Naive thymus-derived CD4-positive, alpha-beta T cell (primary cell): Measurements from ENCODE around the gene GRK7. TPM values are rescaled to one million over a fixed set of nuclear protein-coding genes. Genes with fewer than 3 reads are reported as not detected.

Source experiments
- ATAC-seq: fragments of 150-1000 bp; cut with Tn5 transposase; 2 replicates; pipeline ENCODE4 v1.10.0; 2021; ENCODE audit warnings: mild to moderate bottlenecking, moderate library complexity
- CTCF ChIA-PET: fragments of 350-600 bp; sonication (Branson Sonifier 250); formaldehyde crosslinking; loops from one replicate; lab custom pipeline; 2021; ENCODE audit warnings: antibody characterized with exemption; lab: Charles Lee
- POLR2A ChIA-PET: fragments of 350-600 bp; sonication (Branson Sonifier 250); formaldehyde crosslinking; loops from one replicate; lab custom pipeline; 2021; ENCODE audit warnings: antibody characterized with exemption, inconsistent platforms; lab: Charles Lee
- DNase-seq, 9 donors: peaks; one replicate each; pipeline versions ENCODE4 v3.0.0 to v3.0.0-alpha.2; 2020 to 2022; ENCODE audit warnings: mixed read lengths in 1 of 9
- H3K27ac ChIP-seq: one replicate; pipeline ENCODE4 v1.7.0; 2013; ENCODE audit warnings: mild to moderate bottlenecking, low read depth, low read length, moderate library complexity
- H3K27me3 ChIP-seq, 2 donors: one replicate each; pipeline ENCODE4 v1.7.0; 2013; ENCODE audit warnings: low read length in 2 of 2, mild to moderate bottlenecking in 2 of 2, moderate library complexity in 2 of 2; ENCODE audit not compliant: control insufficient read depth in 2 of 2, insufficient read depth in 2 of 2
- H3K36me3 ChIP-seq, 3 experiments: 1 replicate in 2 of 3; 2 replicates in 1 of 3; pipeline ENCODE4 v1.7.0; 2013; ENCODE audit warnings: low read length in 3 of 3, mild to moderate bottlenecking in 3 of 3, moderate library complexity in 1 of 3; ENCODE audit not compliant: insufficient read depth in 3 of 3, control insufficient read depth in 2 of 3
- H3K4me1 ChIP-seq, 2 donors: one replicate each; pipeline ENCODE4 v1.7.0; 2013; ENCODE audit warnings: low read length in 2 of 2, mild to moderate bottlenecking in 2 of 2, moderate library complexity in 1 of 2; ENCODE audit not compliant: control insufficient read depth in 2 of 2, insufficient read depth in 2 of 2
- H3K4me3 ChIP-seq: 2 replicates; pipeline ENCODE4 v1.7.0; 2013; ENCODE audit warnings: mild to moderate bottlenecking, low read length
- H3K9me3 ChIP-seq, 3 experiments: 1 replicate in 2 of 3; 2 replicates in 1 of 3; pipeline ENCODE4 v1.7.0; 2013; ENCODE audit warnings: low read length in 3 of 3; ENCODE audit not compliant: control insufficient read depth in 2 of 3
- H3K27ac Mint-ChIP-seq, 9 donors: one replicate each; pipeline ENCODE4 v1.8.0; 2020 to 2022; ENCODE audit warnings: mixed read lengths in 9 of 9, mild to moderate bottlenecking in 8 of 9, moderate library complexity in 5 of 9, inconsistent platforms in 2 of 9
- H3K27me3 Mint-ChIP-seq, 5 donors: one replicate each; pipeline ENCODE4 v1.8.0; 2021 to 2022; ENCODE audit warnings: mixed read lengths in 5 of 5, mild to moderate bottlenecking in 1 of 5
- H3K36me3 Mint-ChIP-seq, 5 donors: one replicate each; pipeline ENCODE4 v1.8.0; 2020 to 2022; ENCODE audit warnings: mixed read lengths in 5 of 5, mild to moderate bottlenecking in 3 of 5, inconsistent platforms in 1 of 5
- H3K4me1 Mint-ChIP-seq, 7 donors: one replicate each; pipeline ENCODE4 v1.8.0; 2020 to 2022; ENCODE audit warnings: mixed read lengths in 7 of 7, mild to moderate bottlenecking in 3 of 7, inconsistent platforms in 1 of 7
- H3K4me3 Mint-ChIP-seq, 10 donors: one replicate each; pipeline ENCODE4 v1.8.0; 2020 to 2022; ENCODE audit warnings: mild to moderate bottlenecking in 10 of 10, mixed read lengths in 10 of 10, moderate library complexity in 6 of 10, inconsistent platforms in 2 of 10
- H3K9me3 Mint-ChIP-seq, 11 donors: one replicate each; pipeline ENCODE4 v1.8.0; 2020 to 2022; ENCODE audit warnings: mixed read lengths in 11 of 11, mild to moderate bottlenecking in 4 of 11, inconsistent platforms in 1 of 11, moderate library complexity in 1 of 11
- intact Hi-C, 2 donors: fragments of 100-400 bp; cut with micrococcal nuclease; formaldehyde crosslinking; loops; one replicate each; pipeline ENCODE4 v1.15.1; 2023
- polyA plus RNA-seq, 2 donors: library from polyadenylated mRNA; unstranded; fragments of 300-500 nt; fragmentation: Illumina TruSeq; gene quantifications; one replicate each; pipeline ENCODE4 v1.2.3, GENCODE V29; 2021
- total RNA-seq, 6 experiments: library from RNA in 5 of 6; stranded (reverse) in 5 of 6; gene quantifications; 1 replicate in 5 of 6; 2 replicates in 1 of 6; pipeline ENCODE4 v1.2.3 and lab custom pipeline; 2021 to 2026

Gene GRK7
- total and polyA plus RNA-seq, 7 experiments from 2014 or later: 0.13 to 0.27 (median 0.15) TPM; not detected in 2

GRCh38 chr3:141812586-141812985 is 49.4 kb downstream of the GRK7 start:
- no peaks in the 10 kb centered on the region for H3K36me3 ChIP-seq
- Mint-ChIP-seq H3K27ac (no peak overlapping the region), H3K27me3 (peaks cover 0 to 29% (median 1%) of the 10 kb centered on the region in 5 donors), H3K36me3 (peaks cover 0 to 6% (median 0%) of the 10 kb centered on the region in 5 donors), H3K4me3 (no peak overlapping the region), H3K4me1 (peaks cover 0 to 7% (median 0%) of the 10 kb centered on the region in 7 donors), H3K9me3 (peaks cover 0 to 14% (median 7%) of the 10 kb centered on the region in 11 donors)
- intact Hi-C loops: no loop called here
- ATAC-seq (no peak), DNase-seq (no peak)
- ChIA-PET CTCF (no interaction called here), POLR2A (interaction anchor here (1.5 kb wide), 1 partner anchor 16 kb away, joined by 6 read pairs; no protein-coding TSS in a partner anchor)
- H3K4me1 ChIP-seq: no peaks in the 10 kb centered on the region
- no peaks in the 10 kb centered on the region for H3K9me3 ChIP-seq
- H3K27me3 ChIP-seq: no peaks in the 10 kb centered on the region
- H3K4me3 ChIP-seq: no peak overlapping the region
- H3K27ac ChIP-seq: no peak overlapping the region

Other genes with a start within 250 kb of the GRK7 start
- gene RNF7, start 25.1 kb upstream of the GRK7 start, total RNA-seq: 10 to 100 TPM; 45.6 to 63.2 (median 57.3) TPM
- gene RNF7, start 25.1 kb upstream of the GRK7 start, polyA plus RNA-seq: 100 to 1,000 TPM; 123 to 132 TPM
- gene ATP1B3, start 113.2 kb downstream of the GRK7 start, total RNA-seq: 100 to 1,000 TPM in 1 of 5 experiments, 10 to 100 TPM in 4; 24.2 to 104 (median 33.9) TPM
- 10 to 100 TPM; 72.2 to 81.5 TPM for gene ATP1B3, start 113.2 kb downstream of the GRK7 start, polyA plus RNA-seq